ENCODE results near the gene ERICH2.
A peak's percentile ranks its signal among the peaks of the same experiment; 100 is the strongest.

Gene ERICH2

GRCh38 chr2:170818036-170818751, 48.0 kb downstream of the ERICH2 start:
- peak overlapping the region; percentile 70 for H3K4me3 Mint-ChIP-seq
- H3K4me1 Mint-ChIP-seq (ENCODE audit: low read depth) = peaks cover 77% of the 10 kb centered on the region
- no peaks in the 10 kb centered on the region for H3K9me3 Mint-ChIP-seq
- peaks cover 92% of the 10 kb centered on the region for H3K27me3 Mint-ChIP-seq
- no peak overlapping the region for H3K27ac Mint-ChIP-seq
- H3K36me3 Mint-ChIP-seq (ENCODE audit: low read depth) = no peaks in the 10 kb centered on the region

GRCh38 chr2:170818752-170819470, 48.7 kb downstream of the ERICH2 start:
- Mint-ChIP-seq H3K4me1 (ENCODE audit: low read depth) (peaks cover 72% of the 10 kb centered on the region), H3K4me3 (peak overlapping the region; percentile 65), H3K27ac (no peak overlapping the region), H3K36me3 (ENCODE audit: low read depth) (no peaks in the 10 kb centered on the region), H3K27me3 (peaks cover 89% of the 10 kb centered on the region), H3K9me3 (no peaks in the 10 kb centered on the region)

- H3K36me3 Mint-ChIP-seq (ENCODE audit: low read depth) = no peaks in the 10 kb centered on the region
- H3K4me3 Mint-ChIP-seq = peak overlapping the region; percentile 73
- H3K9me3 Mint-ChIP-seq = no peaks in the 10 kb centered on the region
- no peak overlapping the region for H3K27ac Mint-ChIP-seq
- peaks cover 89% of the 10 kb centered on the region for H3K27me3 Mint-ChIP-seq
- peaks cover 62% of the 10 kb centered on the region for H3K4me1 Mint-ChIP-seq (ENCODE audit: low read depth)
Measured at GRCh38 chr2:170819680-170820664, 49.8 kb downstream of the ERICH2 start.

GRCh38 chr2:170820757-170821530, 50.8 kb downstream of the ERICH2 start:
- no peaks in the 10 kb centered on the region for H3K36me3 Mint-ChIP-seq (ENCODE audit: low read depth)
- peaks cover 54% of the 10 kb centered on the region for H3K4me1 Mint-ChIP-seq (ENCODE audit: low read depth)
- H3K27me3 Mint-ChIP-seq = peaks cover 90% of the 10 kb centered on the region
- no peak overlapping the region for H3K27ac Mint-ChIP-seq
- H3K4me3 Mint-ChIP-seq = peak overlapping the region; percentile 73
- H3K9me3 Mint-ChIP-seq = no peaks in the 10 kb centered on the region

GRCh38 chr2:170821531-170822289, 51.5 kb downstream of the ERICH2 start:
- no peak overlapping the region for H3K27ac Mint-ChIP-seq

GRCh38 chr2:170822290-170823087, 52.3 kb downstream of the ERICH2 start:
- no peak overlapping the region for H3K27ac Mint-ChIP-seq
- H3K4me1 Mint-ChIP-seq (ENCODE audit: low read depth) = peaks cover 45% of the 10 kb centered on the region

More at GRCh38 chr2:170821531-170822289, 51.5 kb downstream of the ERICH2 start:
- peaks cover 89% of the 10 kb centered on the region for H3K27me3 Mint-ChIP-seq
- H3K36me3 Mint-ChIP-seq (ENCODE audit: low read depth) = no peaks in the 10 kb centered on the region
- H3K4me1 Mint-ChIP-seq (ENCODE audit: low read depth) = peaks cover 49% of the 10 kb centered on the region
- peak overlapping the region; percentile 73 for H3K4me3 Mint-ChIP-seq
- H3K9me3 Mint-ChIP-seq = no peaks in the 10 kb centered on the region

GRCh38 chr2:170823088-170823897, 53.1 kb downstream of the ERICH2 start:
- H3K36me3 Mint-ChIP-seq (ENCODE audit: low read depth) = no peaks in the 10 kb centered on the region
- peaks cover 84% of the 10 kb centered on the region for H3K27me3 Mint-ChIP-seq
- peak overlapping the region; percentile 73 for H3K4me3 Mint-ChIP-seq
- peaks cover 39% of the 10 kb centered on the region for H3K4me1 Mint-ChIP-seq (ENCODE audit: low read depth)
- no peaks in the 10 kb centered on the region for H3K9me3 Mint-ChIP-seq
- H3K27ac Mint-ChIP-seq = no peak overlapping the region

More at GRCh38 chr2:170822290-170823087, 52.3 kb downstream of the ERICH2 start:
- Mint-ChIP-seq H3K36me3 (ENCODE audit: low read depth) (no peaks in the 10 kb centered on the region), H3K9me3 (no peaks in the 10 kb centered on the region), H3K4me3 (peak overlapping the region; percentile 73), H3K27me3 (peaks cover 87% of the 10 kb centered on the region)

- H3K4me1 Mint-ChIP-seq (ENCODE audit: low read depth) = peaks cover 33% of the 10 kb centered on the region
Measured at GRCh38 chr2:170823898-170824215, 53.7 kb downstream of the ERICH2 start.

GRCh38 chr2:170824526-170825015, 54.4 kb downstream of the ERICH2 start:
- H3K4me3 Mint-ChIP-seq = no peak overlapping the region
- H3K36me3 Mint-ChIP-seq (ENCODE audit: low read depth) = no peaks in the 10 kb centered on the region
- peaks cover 28% of the 10 kb centered on the region for H3K4me1 Mint-ChIP-seq (ENCODE audit: low read depth)
- no peaks in the 10 kb centered on the region for H3K9me3 Mint-ChIP-seq
- peaks cover 80% of the 10 kb centered on the region for H3K27me3 Mint-ChIP-seq
- no peak overlapping the region for H3K27ac Mint-ChIP-seq

More at GRCh38 chr2:170823898-170824215, 53.7 kb downstream of the ERICH2 start:
- Mint-ChIP-seq H3K4me3 (no peak overlapping the region), H3K27me3 (peaks cover 83% of the 10 kb centered on the region), H3K36me3 (ENCODE audit: low read depth) (no peaks in the 10 kb centered on the region), H3K27ac (no peak overlapping the region), H3K9me3 (no peaks in the 10 kb centered on the region)

GRCh38 chr2:170827841-170828532, 57.8 kb downstream of the ERICH2 start:
- Mint-ChIP-seq H3K36me3 (ENCODE audit: low read depth) (no peaks in the 10 kb centered on the region), H3K9me3 (no peaks in the 10 kb centered on the region), H3K27ac (no peak overlapping the region), H3K4me3 (no peak overlapping the region), H3K27me3 (peaks cover 75% of the 10 kb centered on the region), H3K4me1 (ENCODE audit: low read depth) (peaks cover 3% of the 10 kb centered on the region)

GRCh38 chr2:170828533-170828916, 58.3 kb downstream of the ERICH2 start:
- no peaks in the 10 kb centered on the region for H3K36me3 Mint-ChIP-seq (ENCODE audit: low read depth)
- no peaks in the 10 kb centered on the region for H3K4me1 Mint-ChIP-seq (ENCODE audit: low read depth)
- no peak overlapping the region for H3K27ac Mint-ChIP-seq
- no peak overlapping the region for H3K4me3 Mint-ChIP-seq
- H3K27me3 Mint-ChIP-seq = peaks cover 73% of the 10 kb centered on the region
- H3K9me3 Mint-ChIP-seq = no peaks in the 10 kb centered on the region

GRCh38 chr2:170829036-170829435, 58.9 kb downstream of the ERICH2 start:
- H3K4me1 Mint-ChIP-seq (ENCODE audit: low read depth) = no peaks in the 10 kb centered on the region
- H3K36me3 Mint-ChIP-seq (ENCODE audit: low read depth) = no peaks in the 10 kb centered on the region
- H3K27ac Mint-ChIP-seq = no peak overlapping the region
- H3K4me3 Mint-ChIP-seq = no peak overlapping the region
- no peaks in the 10 kb centered on the region for H3K9me3 Mint-ChIP-seq
- peaks cover 69% of the 10 kb centered on the region for H3K27me3 Mint-ChIP-seq

Measured in stimulated activated naive CD8-positive, alpha-beta T cell treated with anti-CD3 and anti-CD28 coated beads, Interleukin-15, Interleukin-2, amounts not matched to agents 100 ng/mL and 50 ng/mL, for 24 hours (primary cell).